ENCODE measurements around the gene SRP68.

GRCh38 chr17:76018801-76019200, 53.5 kb downstream of the SRP68 start:
- TF ChIP-seq CTCF (IDR thresholded peaks at IDR 0.05; ENCODE audit: low read length) (no peak), EZH2 (optimal IDR thresholded peaks at IDR 0.05; ENCODE audit: low read depth, low read length) (no peak), EZH2phosphoT487 (IDR thresholded peaks at IDR 0.05; ENCODE audit: low read length) (no peak)

Measured in MM.1S (cell line).